Measurements from ENCODE around the gene FAM83C. TPM values are rescaled to one million over a fixed set of nuclear protein-coding genes. Genes with fewer than 3 reads are reported as not detected.

Gene FAM83C
- not detected for total RNA-seq

GRCh38 chr20:35291654-35292503 is at the start of gene FAM83C:
FAM83C (minus strand) TSS chr20:35292425; CDS start chr20:35292304, 121 bp downstream.
- ChIA-PET POLR2A (no interaction called here), CTCF (interaction anchor here (0.5 to 0.9 kb wide), 4 partner anchors 10 to 147 kb away, joined by 3 read pairs; no protein-coding TSS in a partner anchor)
- Mint-ChIP-seq H3K27ac (no peak within 1 kb of the TSS), H3K4me3 (no peak within 1 kb of the TSS), H3K36me3 (ENCODE audit: low read depth) (no peaks in the 10 kb centered on the region), H3K9me3 (ENCODE audit: low read depth) (no peaks in the 10 kb centered on the region), H3K27me3 (no peaks in the 10 kb centered on the region), H3K4me1 (no peaks in the 10 kb centered on the region)
- ATAC-seq (no peak), DNase-seq (no peak)
- intact Hi-C loops (cut with DNase I, micrococcal nuclease): no loop called here

- Mint-ChIP-seq H3K4me3 (no peak overlapping the region), H3K36me3 (ENCODE audit: low read depth) (peaks cover 18% of the 10 kb centered on the region), H3K27ac (peak overlapping the region; percentile 14), H3K4me1 (peaks cover 2% of the 10 kb centered on the region), H3K9me3 (ENCODE audit: low read depth) (no peaks in the 10 kb centered on the region), H3K27me3 (no peaks in the 10 kb centered on the region)
- no peak for DNase-seq
- ChIA-PET CTCF (interaction anchor here (1.0 to 2.4 kb wide), 2 partner anchors 12 to 37 kb away, joined by 3 to 9 read pairs; no protein-coding TSS in a partner anchor), POLR2A (interaction anchor here (0.6 kb wide), 1 partner anchor 70 kb away, joined by 3 read pairs; the partner anchor contains the start of gene UQCC1)
- ATAC-seq: no peak
- intact Hi-C loops (cut with DNase I, micrococcal nuclease): no loop called here
These were observed 49.3 kb upstream of the FAM83C start for GRCh38 chr20:35341366-35342028.

- H3K27me3 Mint-ChIP-seq: no peaks in the 10 kb centered on the region
- CTCF ChIA-PET: interaction anchor here (0.6 to 0.7 kb wide), 2 partner anchors 54 to 497 kb away, joined by 3 to 4 read pairs; no protein-coding TSS in a partner anchor
- no peaks in the 10 kb centered on the region for H3K9me3 Mint-ChIP-seq (ENCODE audit: low read depth)
- H3K4me3 Mint-ChIP-seq: no peak overlapping the region
- no peak for DNase-seq
- H3K4me1 Mint-ChIP-seq: no peaks in the 10 kb centered on the region
- POLR2A ChIA-PET: no interaction called here
- no peak overlapping the region for H3K27ac Mint-ChIP-seq
- no peak for ATAC-seq
- intact Hi-C loops (cut with DNase I, micrococcal nuclease): no loop called here
- H3K36me3 Mint-ChIP-seq (ENCODE audit: low read depth): peaks cover 9% of the 10 kb centered on the region
These were observed 48.2 kb upstream of the FAM83C start for GRCh38 chr20:35340436-35340835.

DNA sequence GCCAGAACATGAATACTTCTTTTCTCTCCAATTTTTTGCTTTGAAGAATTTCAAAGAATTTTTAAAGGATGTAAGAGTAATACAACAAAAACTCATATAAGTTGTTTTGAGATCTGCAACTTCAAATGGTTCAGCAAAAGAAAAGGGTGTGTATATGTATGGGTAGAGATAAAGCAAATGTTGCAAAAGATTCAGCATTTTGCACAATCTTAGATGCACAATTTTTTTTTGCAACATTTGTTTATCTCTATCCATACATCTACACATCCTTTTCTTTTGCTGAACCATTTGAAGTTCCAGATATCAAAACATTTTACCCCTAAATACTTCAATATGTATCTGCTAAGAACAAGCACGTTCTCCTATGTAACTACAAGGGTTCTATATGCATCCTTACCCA is 47.4 kb upstream of the FAM83C start:
- ChIA-PET CTCF (no interaction called here), POLR2A (no interaction called here)
- ATAC-seq: no peak
- Mint-ChIP-seq H3K27ac (no peak overlapping the region), H3K4me1 (no peaks in the 10 kb centered on the region), H3K36me3 (ENCODE audit: low read depth) (peaks cover 4% of the 10 kb centered on the region), H3K27me3 (no peaks in the 10 kb centered on the region), H3K4me3 (no peak overlapping the region), H3K9me3 (ENCODE audit: low read depth) (no peaks in the 10 kb centered on the region)
- DNase-seq: no peak
- intact Hi-C loops (cut with DNase I, micrococcal nuclease): no loop called here

- H3K4me1 Mint-ChIP-seq: no peaks in the 10 kb centered on the region
- ChIA-PET CTCF (no interaction called here), POLR2A (no interaction called here)
- H3K9me3 Mint-ChIP-seq (ENCODE audit: low read depth): no peaks in the 10 kb centered on the region
- intact Hi-C loops (cut with DNase I, micrococcal nuclease): no loop called here
- DNase-seq (no peak), ATAC-seq (no peak)
- H3K27ac Mint-ChIP-seq: no peak overlapping the region
- H3K36me3 Mint-ChIP-seq (ENCODE audit: low read depth): peaks cover 4% of the 10 kb centered on the region
- H3K27me3 Mint-ChIP-seq: no peaks in the 10 kb centered on the region
- no peak overlapping the region for H3K4me3 Mint-ChIP-seq
These were observed 46.8 kb upstream of the FAM83C start for GRCh38 chr20:35339007-35339406.

GRCh38 chr20:35334311-35335101 is 42.3 kb upstream of the FAM83C start:
- H3K27ac Mint-ChIP-seq: no peak overlapping the region
- peaks cover 11% of the 10 kb centered on the region for H3K4me1 Mint-ChIP-seq
- H3K9me3 Mint-ChIP-seq (ENCODE audit: low read depth): no peaks in the 10 kb centered on the region
- CTCF ChIA-PET: interaction anchor here (1.7 kb wide), 1 partner anchor 30 kb away, joined by 10 read pairs; no protein-coding TSS in a partner anchor
- no peak for ATAC-seq
- no peak overlapping the region for H3K4me3 Mint-ChIP-seq
- H3K27me3 Mint-ChIP-seq: no peaks in the 10 kb centered on the region
- peaks cover 4% of the 10 kb centered on the region for H3K36me3 Mint-ChIP-seq (ENCODE audit: low read depth)
- POLR2A ChIA-PET: no interaction called here
- intact Hi-C loops (cut with DNase I, micrococcal nuclease): no loop called here
- DNase-seq: no peak

- ChIA-PET CTCF (interaction anchor here (0.7 kb wide), 1 partner anchor 23 kb away, joined by 3 read pairs; no protein-coding TSS in a partner anchor), POLR2A (no interaction called here)
- Mint-ChIP-seq H3K4me1 (peaks cover 20% of the 10 kb centered on the region), H3K9me3 (ENCODE audit: low read depth) (no peaks in the 10 kb centered on the region), H3K27me3 (no peaks in the 10 kb centered on the region), H3K4me3 (no peak overlapping the region), H3K36me3 (ENCODE audit: low read depth) (peaks cover 4% of the 10 kb centered on the region), H3K27ac (no peak overlapping the region)
- ATAC-seq: no peak
- no peak for DNase-seq
- intact Hi-C loops (cut with DNase I, micrococcal nuclease): no loop called here
These were observed 41.4 kb upstream of the FAM83C start for GRCh38 chr20:35333606-35334005.

- no peaks in the 10 kb centered on the region for H3K9me3 Mint-ChIP-seq (ENCODE audit: low read depth)
- ChIA-PET CTCF (interaction anchor here (0.7 to 4.6 kb wide), 2 partner anchors 22 to 28 kb away, joined by 3 to 109 read pairs; no protein-coding TSS in a partner anchor), POLR2A (no interaction called here)
- H3K36me3 Mint-ChIP-seq (ENCODE audit: low read depth): peaks cover 6% of the 10 kb centered on the region
- no peaks in the 10 kb centered on the region for H3K27me3 Mint-ChIP-seq
- peaks cover 29% of the 10 kb centered on the region for H3K4me1 Mint-ChIP-seq
- DNase-seq (no peak), ATAC-seq (no peak)
- intact Hi-C loops (cut with DNase I, micrococcal nuclease): no loop called here
- H3K4me3 Mint-ChIP-seq: no peak overlapping the region
- H3K27ac Mint-ChIP-seq: no peak overlapping the region
These were observed 40.4 kb upstream of the FAM83C start for GRCh38 chr20:35332540-35333200.

GRCh38 chr20:35329435-35330139 is 37.4 kb upstream of the FAM83C start:
- DNase-seq (peak; percentile 83), ATAC-seq (peak; percentile 82)
- H3K4me3 Mint-ChIP-seq: no peak overlapping the region
- peak overlapping the region; percentile 80 for H3K27ac Mint-ChIP-seq
- POLR2A ChIA-PET: interaction anchor here (1.0 kb wide), 1 partner anchor 24 kb away, joined by 3 read pairs; no protein-coding TSS in a partner anchor
- no peaks in the 10 kb centered on the region for H3K9me3 Mint-ChIP-seq (ENCODE audit: low read depth)
- H3K4me1 Mint-ChIP-seq: peaks cover 52% of the 10 kb centered on the region
- CTCF ChIA-PET: interaction anchor here (0.7 to 4.6 kb wide), 15 partner anchors 9 to 127 kb away, joined by 3 to 109 read pairs (median 3); no protein-coding TSS in a partner anchor
- no peaks in the 10 kb centered on the region for H3K27me3 Mint-ChIP-seq
- intact Hi-C loops (cut with DNase I, micrococcal nuclease): loop anchor here (1.0 to 5.0 kb wide), 4 partner anchors 17 to 237 kb away; partner anchors contain the start of gene TRPC4AP (in 1 of the 2)
- peaks cover 6% of the 10 kb centered on the region for H3K36me3 Mint-ChIP-seq (ENCODE audit: low read depth)

- Mint-ChIP-seq H3K27me3 (no peaks in the 10 kb centered on the region), H3K4me3 (no peak overlapping the region), H3K4me1 (peaks cover 53% of the 10 kb centered on the region), H3K36me3 (ENCODE audit: low read depth) (peaks cover 6% of the 10 kb centered on the region), H3K27ac (peak overlapping the region; percentile 80), H3K9me3 (ENCODE audit: low read depth) (no peaks in the 10 kb centered on the region)
- no peak for ATAC-seq
- DNase-seq: no peak
- CTCF ChIA-PET: interaction anchor here (0.7 to 4.6 kb wide), 7 partner anchors 17 to 128 kb away, joined by 3 to 109 read pairs (median 4); no protein-coding TSS in a partner anchor
- POLR2A ChIA-PET: interaction anchor here (1.0 kb wide), 1 partner anchor 23 kb away, joined by 3 read pairs; no protein-coding TSS in a partner anchor
- intact Hi-C loops (cut with DNase I, micrococcal nuclease): loop anchor here (1.0 to 5.0 kb wide), 4 partner anchors 16 to 236 kb away; partner anchors contain the start of gene TRPC4AP (in 1 of the 2)
These were observed 36.5 kb upstream of the FAM83C start for GRCh38 chr20:35328689-35329088.

Data from activated CD4-positive, alpha-beta T cell treated with anti-CD3 and anti-CD28 coated beads for 36 hours (primary cell).